BJ (cell line): ENCODE measurements around the gene BLTP3A. TPM values are rescaled to one million over a fixed set of nuclear protein-coding genes. Genes with fewer than 3 reads are reported as not detected.
"Not testable (repeated sequence)": the region's sequence is repeated elsewhere in the genome, so short reads cannot be mapped to it uniquely, and the experiment has no call there.

Experiments used
- CTCF ChIA-PET: fragments of 350-600 bp; formaldehyde crosslinking; extraction: SDS; loops from one replicate; lab custom pipeline; 2021; ENCODE audit warnings: antibody characterized with exemption, inconsistent platforms; lab: Yijun Ruan, JAX
- POLR2A ChIA-PET: fragments of 300-600 bp; sonication (Branson Sonifier 250); formaldehyde crosslinking; extraction: SDS; loops from one replicate; lab custom pipeline; 2021; ENCODE audit warnings: antibody characterized with exemption; lab: Charles Lee
- DNase-seq: peaks from one replicate; pipeline ENCODE4 v3.0.0-alpha.2; 2011; ENCODE audit warnings: low read depth
- H3K27me3 ChIP-seq: 2 replicates; pipeline ENCODE4 v1.6.0; 2011; ENCODE audit warnings: low read length; ENCODE audit not compliant: control insufficient read depth, insufficient read depth
- H3K36me3 ChIP-seq: 2 replicates; pipeline ENCODE4 v1.5.1; 2011; ENCODE audit warnings: low read length; ENCODE audit not compliant: control insufficient read depth, insufficient read depth
- H3K4me3 ChIP-seq: 2 replicates; pipeline ENCODE4 v1.5.1; 2011; ENCODE audit warnings: low read depth, mild to moderate bottlenecking, control low read depth, low read length
- CTCF ChIP-seq: IDR thresholded peaks from 2 replicates; pipeline ENCODE4 v1.5.1; 2011; ENCODE audit warnings: low read depth, mild to moderate bottlenecking, control low read depth, inconsistent platforms, low read length, moderate library complexity; ENCODE audit not compliant: insufficient read depth
- polyA plus RNA-seq: library from polyadenylated mRNA; depleted of rRNA; stranded (reverse); fragments of >200 nt; gene quantifications from 2 replicates; pipeline ENCODE4 v1.2.3, GENCODE V29; 2011

The BLTP3A gene
- polyA plus RNA-seq, 1 experiment = 18.4 TPM

GRCh38 chr6:34798057-34798456, 6.2 kb downstream of the BLTP3A start:
- Histone ChIP-seq H3K36me3 (no peaks in the 10 kb centered on the region), H3K4me3 (no peak overlapping the region), H3K27me3 (no peaks in the 10 kb centered on the region)
- ChIA-PET POLR2A (no interaction called here), CTCF (no interaction called here)
- no peak for TF ChIP-seq CTCF
- no peak for DNase-seq

- Histone ChIP-seq H3K4me3 (no peak overlapping the region), H3K27me3 (no peaks in the 10 kb centered on the region), H3K36me3 (no peaks in the 10 kb centered on the region)
- DNase-seq = no peak
- POLR2A ChIA-PET = no interaction called here
- no peak for TF ChIP-seq CTCF
- CTCF ChIA-PET = interaction anchor here (1.0 kb wide), 2 partner anchors 10 to 528 kb away, joined by 3 read pairs; no protein-coding TSS in a partner anchor
Measured at GRCh38 chr6:34799547-34799946, 7.7 kb downstream of the BLTP3A start.

- ChIA-PET CTCF (no interaction called here), POLR2A (no interaction called here)
- no peak for TF ChIP-seq CTCF
- no peak for DNase-seq
- H3K36me3 ChIP-seq = no peaks in the 10 kb centered on the region
- no peak overlapping the region for H3K4me3 ChIP-seq
- H3K27me3 ChIP-seq = no peaks in the 10 kb centered on the region
Measured at GRCh38 chr6:34804543-34804942, 12.7 kb downstream of the BLTP3A start.

GRCh38 chr6:34805074-34805473, 13.2 kb downstream of the BLTP3A start:
- CTCF ChIA-PET = interaction anchor here (0.6 to 1.9 kb wide), 3 partner anchors 9 to 657 kb away, joined by 3 to 4 read pairs (median 4); no protein-coding TSS in a partner anchor
- DNase-seq, H3K36me3 ChIP-seq, H3K4me3 ChIP-seq, H3K27me3 ChIP-seq, POLR2A ChIA-PET: not testable (repeated sequence)

- no peak for TF ChIP-seq CTCF
- POLR2A ChIA-PET = no interaction called here
- Histone ChIP-seq H3K4me3 (no peak overlapping the region), H3K27me3 (no peaks in the 10 kb centered on the region), H3K36me3 (no peaks in the 10 kb centered on the region)
- no peak for DNase-seq
- CTCF ChIA-PET = interaction anchor here (1.9 kb wide), 1 partner anchor 11 kb away, joined by 4 read pairs; no protein-coding TSS in a partner anchor
Measured at GRCh38 chr6:34806738-34807453, 15.0 kb downstream of the BLTP3A start.

- POLR2A ChIA-PET, H3K4me3 ChIP-seq, CTCF ChIA-PET, H3K36me3 ChIP-seq, DNase-seq, H3K27me3 ChIP-seq: not testable (repeated sequence)
Measured at GRCh38 chr6:34808473-34808872, 16.6 kb downstream of the BLTP3A start.

GRCh38 chr6:34809419-34809818, 17.5 kb downstream of the BLTP3A start:
- H3K4me3 ChIP-seq, H3K36me3 ChIP-seq, H3K27me3 ChIP-seq, POLR2A ChIA-PET, DNase-seq, CTCF ChIA-PET: not testable (repeated sequence)
